GF-D8 (cell line): ENCODE data around the gene SLC35F4.
"Not testable (repeated sequence)": the region's sequence is repeated elsewhere in the genome, so short reads cannot be mapped to it uniquely, and the experiment has no call there.

Experiments used
- DNase-seq: peaks from one replicate; lab custom pipeline; 2025; lab: John Stamatoyannopoulos, UW

SLC35F4 gene

GRCh38 chr14:57725399-57726077 is 140.4 kb downstream of the SLC35F4 start:
- DNase-seq, result no peak

GRCh38 chr14:57722141-57722540 is 143.8 kb downstream of the SLC35F4 start:
- DNase-seq, result not testable (repeated sequence)

- DNase-seq, result no peak
Measured at GRCh38 chr14:57714487-57714931, 151.4 kb downstream of the SLC35F4 start.

- DNase-seq, result no peak
Measured at GRCh38 chr14:57712698-57713097, 153.2 kb downstream of the SLC35F4 start.

GRCh38 chr14:57712102-57712501 is 153.8 kb downstream of the SLC35F4 start:
- no peak for DNase-seq

- DNase-seq, result no peak
Measured at GRCh38 chr14:57709909-57710308, 156.0 kb downstream of the SLC35F4 start.

GRCh38 chr14:57709086-57709485 is 156.8 kb downstream of the SLC35F4 start:
- not testable (repeated sequence) for DNase-seq

GRCh38 chr14:57707219-57707618 is 158.7 kb downstream of the SLC35F4 start:
- DNase-seq, result no peak

GRCh38 chr14:57704763-57705162 is 161.1 kb downstream of the SLC35F4 start:
- no peak for DNase-seq

GRCh38 chr14:57699947-57700346 is 165.9 kb downstream of the SLC35F4 start:
- no peak for DNase-seq

GRCh38 chr14:57692671-57693070 is 173.2 kb downstream of the SLC35F4 start:
- no peak for DNase-seq

GRCh38 chr14:57687416-57687815 is 178.5 kb downstream of the SLC35F4 start:
- DNase-seq, result no peak

GRCh38 chr14:57686304-57686703 is 179.6 kb downstream of the SLC35F4 start:
- no peak for DNase-seq

GRCh38 chr14:57671021-57671420 is 194.9 kb downstream of the SLC35F4 start:
- no peak for DNase-seq

- no peak for DNase-seq
Measured at GRCh38 chr14:57660208-57660607, 205.7 kb downstream of the SLC35F4 start.

- no peak for DNase-seq
Measured at GRCh38 chr14:57659052-57659451, 206.8 kb downstream of the SLC35F4 start.

GRCh38 chr14:57657487-57657886 is 208.4 kb downstream of the SLC35F4 start:
- no peak for DNase-seq

- no peak for DNase-seq
Measured at GRCh38 chr14:57656853-57657252, 209.0 kb downstream of the SLC35F4 start.

GRCh38 chr14:57652769-57653168 is 213.1 kb downstream of the SLC35F4 start:
- DNase-seq, result no peak

- DNase-seq, result no peak
Measured at GRCh38 chr14:57641776-57642175, 224.1 kb downstream of the SLC35F4 start.

- no peak for DNase-seq
Measured at GRCh38 chr14:57640036-57640435, 225.9 kb downstream of the SLC35F4 start.

GRCh38 chr14:57637901-57638300 is 228.0 kb downstream of the SLC35F4 start:
- no peak for DNase-seq

- DNase-seq, result no peak
Measured at GRCh38 chr14:57634335-57634734, 231.6 kb downstream of the SLC35F4 start.

GRCh38 chr14:57632649-57633048 is 233.2 kb downstream of the SLC35F4 start:
- DNase-seq, result no peak
